ENCODE results near the gene POLR2H.

The POLR2H gene

DNA sequence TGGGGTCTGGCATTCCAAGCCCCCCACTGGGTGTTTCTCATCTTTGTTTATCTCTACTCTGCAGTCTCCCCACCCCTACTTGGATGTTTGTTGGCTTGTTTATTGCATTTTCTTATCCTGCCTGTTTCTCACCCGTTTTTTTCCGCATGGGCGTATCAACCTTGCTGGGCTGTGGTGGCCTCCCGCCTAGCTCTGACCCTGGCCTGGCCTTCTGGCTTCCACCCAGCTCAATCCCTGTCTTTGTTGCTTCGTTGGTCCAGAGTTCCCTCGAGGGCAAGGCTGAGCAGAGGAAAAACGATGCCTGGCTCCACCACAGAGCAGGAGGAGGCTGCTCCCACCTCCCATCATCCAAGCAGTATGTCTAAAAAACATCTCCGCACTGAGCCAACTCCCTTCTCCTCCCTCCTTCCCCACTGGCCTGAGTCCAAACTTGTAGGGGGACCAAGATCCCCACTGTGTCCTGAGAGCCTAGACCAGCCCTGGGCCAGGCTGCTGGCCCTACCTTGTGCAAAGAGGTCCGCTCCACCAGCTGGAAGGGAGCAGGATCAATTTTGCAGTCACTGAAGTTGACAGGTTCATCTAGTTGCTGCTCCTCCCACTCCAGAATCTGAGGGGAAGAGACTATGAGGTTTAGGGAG, 9.9 kb upstream of the POLR2H start:
- Histone ChIP-seq H3K4me3 (ENCODE audit: insufficient read depth, low read depth, low read length) (no peak overlapping the region), H3K4me1 (ENCODE audit: control insufficient read depth, insufficient read depth, low read length) (peaks cover 14% of the 10 kb centered on the region), H3K27me3 (ENCODE audit: control insufficient read depth, insufficient read depth, low read length, poor library complexity, severe bottlenecking) (no peaks in the 10 kb centered on the region), H3K9me3 (ENCODE audit: control insufficient read depth, low read length) (no peaks in the 10 kb centered on the region), H3K27ac (ENCODE audit: insufficient read depth, low read depth, low read length, poor library complexity, severe bottlenecking) (no peak overlapping the region), H3K36me3 (ENCODE audit: control insufficient read depth, insufficient read depth, low read length) (peaks cover 30% of the 10 kb centered on the region)
- WGBS, 2 experiments, result 74 to 75% methylated on average over 9 of the region's 9 CpGs

DNA sequence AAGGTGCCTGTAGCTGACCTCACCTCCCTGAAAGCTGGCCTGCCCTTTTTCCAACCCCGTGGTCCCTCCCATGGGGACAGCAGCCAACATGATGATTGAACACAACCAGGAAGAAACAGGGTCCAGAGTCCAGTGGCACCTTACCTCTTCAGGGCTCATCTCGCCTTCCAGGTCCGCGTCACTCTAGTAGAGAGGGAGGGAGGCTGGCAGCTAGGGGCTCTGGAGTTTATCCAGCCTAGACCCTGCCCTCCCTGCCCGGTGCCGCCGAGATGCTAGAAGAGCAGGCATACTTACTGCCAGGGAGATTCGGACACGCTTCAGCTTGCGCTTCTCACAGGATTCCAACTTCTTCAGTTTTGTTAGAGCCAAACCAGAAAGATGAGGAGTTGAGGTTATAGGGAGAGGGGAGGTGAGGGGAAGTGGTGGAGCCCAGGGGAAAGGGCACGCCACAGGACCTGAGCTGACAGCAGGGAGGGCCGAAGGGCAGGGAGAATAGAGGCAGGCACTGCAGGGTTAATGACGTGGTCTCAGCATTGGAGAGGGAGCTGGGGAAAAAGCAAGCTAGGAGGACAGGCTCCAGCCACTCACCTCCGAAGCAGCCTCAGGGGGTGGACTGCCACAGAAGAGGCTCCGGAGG, 9.2 kb upstream of the POLR2H start:
- no peak overlapping the region for H3K27ac ChIP-seq (ENCODE audit: insufficient read depth, low read depth, low read length, poor library complexity, severe bottlenecking)
- WGBS, 2 experiments, result 90 to 96% methylated on average over 15 of the region's 15 CpGs
- H3K4me1 ChIP-seq (ENCODE audit: control insufficient read depth, insufficient read depth, low read length), result peaks cover 14% of the 10 kb centered on the region
- H3K9me3 ChIP-seq (ENCODE audit: control insufficient read depth, low read length), result no peaks in the 10 kb centered on the region
- H3K27me3 ChIP-seq (ENCODE audit: control insufficient read depth, insufficient read depth, low read length, poor library complexity, severe bottlenecking), result no peaks in the 10 kb centered on the region
- peaks cover 36% of the 10 kb centered on the region for H3K36me3 ChIP-seq (ENCODE audit: control insufficient read depth, insufficient read depth, low read length)
- H3K4me3 ChIP-seq (ENCODE audit: insufficient read depth, low read depth, low read length), result no peak overlapping the region

DNA sequence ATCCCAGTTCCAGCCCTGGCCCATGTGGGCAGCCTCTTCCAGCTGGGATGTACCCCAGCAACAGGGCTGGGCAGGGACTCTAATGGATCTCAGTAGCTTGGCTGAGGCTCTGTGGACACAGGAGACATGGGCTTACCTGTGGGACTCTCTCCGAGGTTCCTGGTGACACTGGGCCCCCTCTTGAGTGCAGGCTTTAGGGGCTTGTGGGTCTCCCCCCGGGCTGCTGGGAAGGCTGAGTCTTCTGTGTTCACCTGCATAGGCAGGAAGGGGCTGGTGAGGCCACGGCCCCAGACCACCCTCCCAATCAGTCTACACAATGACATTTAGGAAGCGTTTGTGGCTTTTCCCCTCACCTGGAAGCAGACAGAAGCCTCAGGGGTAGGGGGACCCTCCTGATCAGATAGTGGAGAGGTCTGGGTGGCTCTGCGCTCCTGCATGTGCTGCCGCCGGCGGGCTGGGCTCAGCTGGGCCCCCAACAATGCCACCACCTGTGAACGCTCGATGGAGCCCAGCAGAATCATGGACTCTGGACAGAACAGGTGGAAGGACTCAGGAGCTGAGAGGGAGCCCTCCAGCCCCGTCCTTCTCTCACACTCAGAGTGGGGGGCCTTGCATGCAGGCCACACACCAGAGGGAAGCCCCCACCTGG, 8.5 kb upstream of the POLR2H start:
- WGBS, 2 experiments, result 95% methylated on average over 11 of the region's 11 CpGs
- Histone ChIP-seq H3K27ac (ENCODE audit: insufficient read depth, low read depth, low read length, poor library complexity, severe bottlenecking) (no peak overlapping the region), H3K9me3 (ENCODE audit: control insufficient read depth, low read length) (no peaks in the 10 kb centered on the region), H3K4me1 (ENCODE audit: control insufficient read depth, insufficient read depth, low read length) (peaks cover 14% of the 10 kb centered on the region), H3K27me3 (ENCODE audit: control insufficient read depth, insufficient read depth, low read length, poor library complexity, severe bottlenecking) (no peaks in the 10 kb centered on the region), H3K4me3 (ENCODE audit: insufficient read depth, low read depth, low read length) (no peak overlapping the region), H3K36me3 (ENCODE audit: control insufficient read depth, insufficient read depth, low read length) (peaks cover 42% of the 10 kb centered on the region)

DNA sequence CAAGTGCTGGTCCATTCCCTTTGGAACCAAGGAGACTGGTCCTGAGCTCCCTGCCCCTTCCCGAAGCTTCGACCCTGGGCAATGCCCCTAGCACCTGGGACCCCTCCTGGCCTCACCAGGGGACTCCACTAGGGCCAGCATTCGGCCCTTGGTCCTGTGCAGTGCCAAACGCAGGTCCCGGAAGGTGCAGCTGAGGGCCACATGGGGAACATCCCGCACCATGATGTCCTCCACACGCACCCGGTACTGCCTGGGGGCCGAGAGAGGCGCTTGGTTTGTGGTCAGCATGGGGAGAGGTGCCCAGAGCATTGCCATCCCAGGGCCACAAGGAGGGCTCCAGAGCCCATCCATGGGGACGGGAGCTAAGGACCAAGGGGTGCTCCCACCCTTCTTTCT, 8.0 kb upstream of the POLR2H start:
- peaks cover 14% of the 10 kb centered on the region for H3K4me1 ChIP-seq (ENCODE audit: control insufficient read depth, insufficient read depth, low read length)
- no peak overlapping the region for H3K27ac ChIP-seq (ENCODE audit: insufficient read depth, low read depth, low read length, poor library complexity, severe bottlenecking)
- no peaks in the 10 kb centered on the region for H3K9me3 ChIP-seq (ENCODE audit: control insufficient read depth, low read length)
- WGBS, 2 experiments, result 94 to 96% methylated on average over 11 of the region's 11 CpGs
- H3K4me3 ChIP-seq (ENCODE audit: insufficient read depth, low read depth, low read length), result no peak overlapping the region
- H3K36me3 ChIP-seq (ENCODE audit: control insufficient read depth, insufficient read depth, low read length), result peaks cover 48% of the 10 kb centered on the region
- no peaks in the 10 kb centered on the region for H3K27me3 ChIP-seq (ENCODE audit: control insufficient read depth, insufficient read depth, low read length, poor library complexity, severe bottlenecking)

DNA sequence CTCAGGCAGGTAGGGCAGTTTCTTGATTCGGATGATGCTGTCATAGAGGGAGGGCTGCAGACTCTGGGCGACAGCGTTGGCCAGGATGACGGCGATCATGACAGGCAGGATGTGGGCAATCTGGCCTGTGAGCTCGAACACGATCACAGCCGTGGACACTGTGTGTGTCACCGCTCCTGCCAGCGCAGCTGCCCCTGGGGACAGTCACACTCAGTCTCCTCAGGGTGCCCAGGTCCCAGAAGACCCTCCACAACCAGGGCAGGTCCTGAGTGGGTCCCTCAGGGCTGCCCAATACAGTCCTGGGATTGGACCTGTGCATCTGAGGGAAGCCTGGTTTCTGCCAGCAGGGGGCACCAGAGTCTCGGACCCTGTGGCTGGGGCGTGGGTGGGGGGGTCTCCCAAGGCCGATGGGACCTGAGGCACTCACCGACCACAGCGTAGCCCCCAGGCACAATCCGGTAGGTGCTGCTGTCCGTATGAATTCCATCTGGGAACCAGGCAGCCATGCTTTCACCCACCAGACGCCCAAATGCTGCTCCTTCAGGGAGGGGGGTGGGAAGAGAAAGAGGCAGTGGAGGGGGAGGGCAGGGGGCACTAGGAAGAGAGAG, 7.3 kb upstream of the POLR2H start:
- 84 to 85% methylated on average over 18 of the region's 18 CpGs for WGBS, 2 experiments

DNA sequence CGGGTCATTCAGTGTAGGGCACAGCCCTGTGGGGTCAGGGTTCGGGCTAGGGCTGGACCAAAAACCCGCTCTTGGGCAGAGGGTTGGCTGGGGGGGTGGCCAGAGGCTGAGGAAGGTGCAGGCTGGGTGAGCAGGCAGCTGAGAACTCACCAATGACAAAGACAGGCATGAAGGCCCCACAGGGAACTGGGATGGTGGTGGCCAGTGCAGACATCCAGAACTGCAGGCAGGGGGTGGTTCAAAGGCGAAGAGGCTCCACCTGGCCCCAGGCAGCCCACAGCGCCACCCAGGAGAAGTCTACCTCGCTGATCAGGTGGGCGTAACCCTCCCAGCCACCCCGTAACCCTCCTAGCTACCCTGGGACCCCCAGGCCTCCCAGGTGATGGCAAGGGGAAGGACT, 6.8 kb upstream of the POLR2H start:
- Histone ChIP-seq H3K4me3 (ENCODE audit: insufficient read depth, low read depth, low read length) (no peak overlapping the region), H3K27me3 (ENCODE audit: control insufficient read depth, insufficient read depth, low read length, poor library complexity, severe bottlenecking) (no peaks in the 10 kb centered on the region), H3K27ac (ENCODE audit: insufficient read depth, low read depth, low read length, poor library complexity, severe bottlenecking) (no peak overlapping the region), H3K36me3 (ENCODE audit: control insufficient read depth, insufficient read depth, low read length) (peaks cover 48% of the 10 kb centered on the region), H3K9me3 (ENCODE audit: control insufficient read depth, low read length) (no peaks in the 10 kb centered on the region), H3K4me1 (ENCODE audit: control insufficient read depth, insufficient read depth, low read length) (peaks cover 22% of the 10 kb centered on the region)
- WGBS, 2 experiments, result 89 to 90% methylated on average over 8 of the region's 8 CpGs

More for the DNA sequence above, 7.3 kb upstream of the POLR2H start:
- Histone ChIP-seq H3K9me3 (ENCODE audit: control insufficient read depth, low read length) (no peaks in the 10 kb centered on the region), H3K36me3 (ENCODE audit: control insufficient read depth, insufficient read depth, low read length) (peaks cover 48% of the 10 kb centered on the region), H3K4me3 (ENCODE audit: insufficient read depth, low read depth, low read length) (no peak overlapping the region), H3K27ac (ENCODE audit: insufficient read depth, low read depth, low read length, poor library complexity, severe bottlenecking) (no peak overlapping the region), H3K4me1 (ENCODE audit: control insufficient read depth, insufficient read depth, low read length) (peaks cover 18% of the 10 kb centered on the region), H3K27me3 (ENCODE audit: control insufficient read depth, insufficient read depth, low read length, poor library complexity, severe bottlenecking) (no peaks in the 10 kb centered on the region)

DNA sequence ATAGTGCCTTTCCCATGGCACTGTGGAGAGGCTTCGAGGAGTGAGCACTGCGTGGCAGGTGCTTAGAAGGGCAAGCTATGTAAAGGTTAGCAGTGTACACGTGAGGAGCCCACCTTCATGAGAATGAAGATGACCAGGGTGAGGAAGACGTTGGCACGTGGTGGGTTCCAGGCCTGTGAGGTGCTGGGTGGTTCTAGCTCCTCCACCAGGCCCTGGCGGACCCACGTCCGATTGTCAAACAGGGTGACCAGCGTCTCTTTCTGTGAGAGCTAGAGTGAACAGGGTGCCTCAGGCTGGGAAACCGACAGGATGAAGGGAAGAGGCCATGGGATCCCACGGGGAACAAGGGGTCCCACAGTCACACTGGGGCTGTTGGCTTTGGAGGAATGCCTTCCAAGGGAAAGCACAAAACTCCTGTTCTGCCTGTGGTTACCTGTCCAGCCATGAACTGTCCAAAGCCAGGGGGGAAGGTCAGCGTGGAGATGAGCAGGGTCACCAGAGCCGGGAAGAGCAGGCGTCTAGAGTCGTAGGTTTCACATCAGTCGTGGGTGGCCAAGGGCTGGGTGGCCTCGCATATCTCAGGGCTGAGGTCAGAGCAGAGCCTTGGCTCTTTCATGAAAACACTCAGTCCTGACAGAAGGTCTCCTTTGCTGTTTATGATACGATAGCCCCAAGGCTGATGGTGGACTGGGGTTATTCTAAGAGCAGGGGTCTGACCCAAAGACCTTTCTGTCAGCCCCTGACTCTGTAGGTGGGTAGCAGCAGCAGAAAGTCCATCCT, 6.1 kb upstream of the POLR2H start:
- peaks cover 47% of the 10 kb centered on the region for H3K36me3 ChIP-seq (ENCODE audit: control insufficient read depth, insufficient read depth, low read length)
- no peaks in the 10 kb centered on the region for H3K27me3 ChIP-seq (ENCODE audit: control insufficient read depth, insufficient read depth, low read length, poor library complexity, severe bottlenecking)
- no peak overlapping the region for H3K27ac ChIP-seq (ENCODE audit: insufficient read depth, low read depth, low read length, poor library complexity, severe bottlenecking)
- no peaks in the 10 kb centered on the region for H3K9me3 ChIP-seq (ENCODE audit: control insufficient read depth, low read length)
- no peak overlapping the region for H3K4me3 ChIP-seq (ENCODE audit: insufficient read depth, low read depth, low read length)
- WGBS, 2 experiments, result 93 to 96% methylated on average over 18 of the region's 18 CpGs
- H3K4me1 ChIP-seq (ENCODE audit: control insufficient read depth, insufficient read depth, low read length), result peaks cover 27% of the 10 kb centered on the region

DNA sequence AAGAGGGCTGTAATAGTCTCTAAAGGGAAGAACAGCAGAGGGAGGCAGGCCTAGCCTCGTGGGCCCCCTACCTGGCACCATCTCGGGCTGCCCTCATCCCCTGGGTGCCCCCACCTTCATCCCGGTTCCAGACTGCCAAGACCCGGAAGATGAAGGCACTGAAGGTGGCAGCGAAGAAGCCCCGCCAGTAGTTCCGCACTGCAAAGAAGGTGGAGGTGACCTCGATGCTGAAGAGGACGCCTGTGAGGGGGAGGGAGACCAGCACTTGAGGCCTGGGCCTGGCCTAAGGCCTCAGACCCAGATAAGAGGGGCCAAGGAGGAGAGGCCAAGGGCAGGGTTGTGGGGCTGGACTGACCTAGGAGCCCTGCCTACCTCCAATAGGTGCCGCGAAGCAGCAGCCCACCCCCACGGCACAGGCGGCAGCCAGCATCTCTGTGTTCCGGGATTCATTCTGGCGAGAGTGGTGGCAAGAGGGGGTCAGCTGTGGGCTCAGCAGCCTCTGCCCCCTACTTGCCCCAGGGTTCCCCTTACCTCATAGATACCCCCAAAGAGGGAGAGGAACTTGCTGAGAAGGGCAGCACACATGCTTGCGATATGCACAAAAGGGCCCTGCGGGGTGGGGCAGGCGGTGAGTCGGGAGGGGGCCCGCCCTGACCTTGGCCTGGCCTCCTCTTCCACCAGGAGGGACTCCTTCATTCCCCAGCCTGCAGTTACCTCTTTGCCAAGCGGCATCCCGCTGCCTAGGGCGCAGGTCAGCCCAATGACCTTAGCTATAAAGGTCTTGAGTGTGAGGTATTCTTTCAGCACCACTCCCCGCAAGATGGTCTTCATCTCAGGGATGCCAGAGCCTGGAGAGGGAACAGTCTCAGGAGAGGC, 4.0 kb upstream of the POLR2H start:
- Histone ChIP-seq H3K4me1 (ENCODE audit: control insufficient read depth, insufficient read depth, low read length) (peaks cover 14% of the 10 kb centered on the region), H3K36me3 (ENCODE audit: control insufficient read depth, insufficient read depth, low read length) (peaks cover 42% of the 10 kb centered on the region), H3K27ac (ENCODE audit: insufficient read depth, low read depth, low read length, poor library complexity, severe bottlenecking) (no peak overlapping the region), H3K4me3 (ENCODE audit: insufficient read depth, low read depth, low read length) (no peak overlapping the region), H3K9me3 (ENCODE audit: control insufficient read depth, low read length) (no peaks in the 10 kb centered on the region), H3K27me3 (ENCODE audit: control insufficient read depth, insufficient read depth, low read length, poor library complexity, severe bottlenecking) (no peaks in the 10 kb centered on the region)
- WGBS, 2 experiments, result 95 to 96% methylated on average over 24 of the region's 24 CpGs

DNA sequence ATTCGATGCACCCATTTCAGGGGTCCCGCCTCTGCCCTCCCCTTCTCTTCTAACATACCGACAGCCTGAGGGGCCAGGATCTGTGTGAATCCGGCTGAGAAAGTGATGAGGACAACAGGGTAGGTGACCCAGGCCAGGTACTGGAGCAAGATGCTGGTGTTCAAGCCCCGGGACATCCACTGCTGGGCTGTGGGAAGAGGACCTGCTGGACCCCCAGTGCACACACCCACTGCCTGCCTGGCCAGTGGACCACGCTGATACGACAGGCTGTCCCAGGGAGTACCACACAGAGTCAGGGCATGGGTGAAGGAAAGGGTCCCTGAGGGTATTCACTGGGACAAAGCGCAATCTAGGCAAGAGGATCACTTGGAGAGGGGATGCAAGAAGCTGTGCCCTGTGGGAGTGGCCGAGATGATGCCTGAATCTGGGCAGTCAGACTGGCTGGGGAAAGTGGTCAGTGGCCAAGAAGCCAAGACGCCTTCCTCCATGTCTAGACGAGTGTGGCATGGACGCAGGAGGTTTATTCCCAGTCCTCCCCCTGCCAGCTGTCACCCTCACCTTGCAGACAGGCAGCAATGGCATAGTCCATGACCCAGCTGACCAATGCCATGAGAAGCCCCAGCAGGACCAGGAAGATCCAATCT, 3.3 kb upstream of the POLR2H start:
- Histone ChIP-seq H3K27me3 (ENCODE audit: control insufficient read depth, insufficient read depth, low read length, poor library complexity, severe bottlenecking) (no peaks in the 10 kb centered on the region), H3K4me3 (ENCODE audit: insufficient read depth, low read depth, low read length) (no peak overlapping the region), H3K27ac (ENCODE audit: insufficient read depth, low read depth, low read length, poor library complexity, severe bottlenecking) (no peak overlapping the region), H3K36me3 (ENCODE audit: control insufficient read depth, insufficient read depth, low read length) (peaks cover 36% of the 10 kb centered on the region), H3K9me3 (ENCODE audit: control insufficient read depth, low read length) (no peaks in the 10 kb centered on the region), H3K4me1 (ENCODE audit: control insufficient read depth, insufficient read depth, low read length) (peaks cover 14% of the 10 kb centered on the region)
- 95 to 98% methylated on average over 12 of the region's 12 CpGs for WGBS, 2 experiments

Measured in ectodermal cell (in vitro differentiated cells).